GM18858 (cell line): ENCODE data around the gene INPP5K.

Source experiments
- ATAC-seq: cut with Tn5 transposase; IDR thresholded peaks from one replicate; pipeline ENCODE4 v1.9.1; 2021; ENCODE audit not compliant: unreplicated experiment

The INPP5K gene

GRCh38 chr17:1486802-1487695 is 29.4 kb downstream of the INPP5K start:
- ATAC-seq = no peak

GRCh38 chr17:1485423-1486376 is 30.7 kb downstream of the INPP5K start:
- no peak for ATAC-seq

GRCh38 chr17:1484676-1485422 is 31.6 kb downstream of the INPP5K start:
- no peak for ATAC-seq

GRCh38 chr17:1484060-1484535 is 32.3 kb downstream of the INPP5K start:
- no peak for ATAC-seq

GRCh38 chr17:1482680-1483079 is 33.7 kb downstream of the INPP5K start:
- ATAC-seq = no peak

- ATAC-seq = no peak
Observed at GRCh38 chr17:1481736-1482135, 34.7 kb downstream of the INPP5K start.

GRCh38 chr17:1480747-1481465 is 35.5 kb downstream of the INPP5K start:
- no peak for ATAC-seq

GRCh38 chr17:1478418-1478817 is 38.0 kb downstream of the INPP5K start:
- no peak for ATAC-seq

- no peak for ATAC-seq
Observed at GRCh38 chr17:1475321-1475854, 41.0 kb downstream of the INPP5K start.

GRCh38 chr17:1474402-1475189 is 41.8 kb downstream of the INPP5K start:
- peak; percentile 51 for ATAC-seq

- ATAC-seq = no peak
Observed at GRCh38 chr17:1473841-1474240, 42.6 kb downstream of the INPP5K start.

GRCh38 chr17:1473170-1473569 is 43.2 kb downstream of the INPP5K start:
- ATAC-seq = no peak

GRCh38 chr17:1471911-1472821 is 44.2 kb downstream of the INPP5K start:
- ATAC-seq = no peak

GRCh38 chr17:1471490-1471889 is 44.9 kb downstream of the INPP5K start:
- no peak for ATAC-seq

- ATAC-seq = no peak
Observed at GRCh38 chr17:1470755-1471462, 45.5 kb downstream of the INPP5K start.

- no peak for ATAC-seq
Observed at GRCh38 chr17:1470071-1470754, 46.2 kb downstream of the INPP5K start.
